NCI-H2107 (cell line): ENCODE results near the gene RIC8B.
"Not testable (repeated sequence)": the region's sequence is repeated elsewhere in the genome, so short reads cannot be mapped to it uniquely, and the experiment has no call there.

ENCODE experiments used
- DNase-seq: peaks from one replicate; lab custom pipeline; 2025; lab: John Stamatoyannopoulos, UW

RIC8B gene

DNA sequence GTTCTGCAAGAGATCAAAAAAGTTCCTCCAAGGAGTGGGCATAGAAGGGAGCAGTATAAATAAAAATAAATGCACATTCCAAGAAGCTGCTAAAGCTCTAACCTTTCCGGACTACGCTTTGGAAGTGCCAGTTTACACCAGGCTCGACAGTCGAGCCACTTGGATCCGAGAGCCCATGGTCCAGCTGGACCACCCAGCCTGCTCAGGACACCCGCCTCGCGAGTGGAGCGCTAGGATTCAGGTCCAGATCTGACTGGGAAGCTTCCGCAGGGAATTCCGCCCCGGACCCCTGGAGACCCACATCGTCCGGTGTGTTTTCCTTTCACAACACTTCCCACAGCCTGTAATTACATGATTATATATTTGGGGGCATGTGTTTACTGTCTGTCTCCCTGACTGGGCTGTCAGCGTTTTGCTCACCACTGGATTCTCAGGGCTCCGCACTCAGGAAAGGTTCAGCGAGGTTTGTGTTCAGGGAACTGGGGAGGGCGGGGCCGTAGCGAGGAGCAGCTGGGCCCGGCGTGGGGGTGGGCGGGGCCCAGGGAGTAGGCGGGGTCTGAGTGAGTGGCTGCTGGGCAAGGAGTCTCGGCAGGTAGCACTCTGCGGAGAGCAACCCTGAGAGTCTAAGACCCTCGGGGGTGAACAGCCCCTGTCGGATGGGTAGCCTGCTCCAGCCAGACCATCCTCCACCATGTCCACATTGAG is 128.9 kb downstream of the RIC8B start:
- DNase-seq = peak; percentile 41

GRCh38 chr12:106906715-106907114 is 132.2 kb downstream of the RIC8B start:
- DNase-seq = no peak

DNA sequence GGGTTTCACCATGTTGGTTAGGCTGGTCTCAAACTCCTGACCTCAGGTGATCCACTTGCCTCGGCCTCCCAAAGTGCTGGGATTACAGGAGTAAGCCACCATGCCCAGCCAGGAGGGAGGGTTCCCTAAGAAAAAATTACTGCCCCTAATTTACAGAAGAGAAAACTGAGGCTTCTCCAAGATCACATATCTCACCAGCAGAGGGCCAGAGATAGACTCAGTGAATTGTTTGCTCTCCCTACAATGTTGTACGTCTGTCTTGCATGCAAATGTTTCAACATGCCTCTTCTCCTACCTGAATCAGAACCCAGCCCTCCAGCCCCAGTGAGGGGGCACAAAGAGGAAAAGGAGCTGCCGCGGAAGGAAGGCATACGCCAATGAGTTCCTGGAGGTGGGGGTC is 132.9 kb downstream of the RIC8B start:
- no peak for DNase-seq

GRCh38 chr12:106907846-106908245 is 133.4 kb downstream of the RIC8B start:
- no peak for DNase-seq

DNA sequence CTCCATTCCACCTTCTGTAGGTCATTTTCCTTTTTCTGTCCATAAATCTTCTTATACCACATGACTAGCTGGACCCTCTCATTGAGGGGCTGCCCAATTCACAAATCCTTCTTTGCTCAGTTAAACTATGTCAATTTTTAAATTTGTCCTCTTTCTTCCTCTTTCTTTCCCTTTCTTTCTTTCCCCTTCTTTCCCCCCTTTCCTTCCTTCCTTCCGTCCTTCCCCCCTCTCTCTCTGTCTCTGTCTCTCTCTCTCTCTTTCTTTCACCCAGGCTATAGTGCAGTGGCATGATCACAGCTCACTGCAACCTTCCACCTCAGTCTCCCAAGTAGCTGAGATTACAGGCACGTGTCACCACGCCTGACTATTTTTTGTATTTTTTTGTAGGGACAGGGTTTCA is 134.1 kb downstream of the RIC8B start:
- no peak for DNase-seq

GRCh38 chr12:106910202-106910601 is 135.7 kb downstream of the RIC8B start:
- no peak for DNase-seq

DNA sequence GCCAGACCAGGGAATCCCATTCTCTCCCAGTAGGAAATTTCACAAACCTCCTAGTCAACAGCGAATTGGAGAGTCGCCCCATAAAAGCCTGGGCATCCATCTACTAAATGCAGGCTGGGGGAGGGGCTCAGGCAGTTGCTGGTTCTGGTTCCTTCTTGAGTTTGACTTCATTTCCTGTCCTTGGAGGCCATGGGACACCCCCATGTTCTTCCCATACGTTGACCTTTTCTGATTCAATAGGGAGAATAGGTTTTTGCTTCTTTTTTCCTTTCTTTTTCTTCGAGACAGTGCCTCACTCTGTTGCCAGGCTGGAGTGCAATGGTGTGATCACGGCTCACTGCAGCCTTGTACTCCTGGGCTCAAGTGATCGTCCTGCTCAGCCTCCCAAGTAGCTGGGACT is 137.1 kb downstream of the RIC8B start:
- DNase-seq = no peak

DNA sequence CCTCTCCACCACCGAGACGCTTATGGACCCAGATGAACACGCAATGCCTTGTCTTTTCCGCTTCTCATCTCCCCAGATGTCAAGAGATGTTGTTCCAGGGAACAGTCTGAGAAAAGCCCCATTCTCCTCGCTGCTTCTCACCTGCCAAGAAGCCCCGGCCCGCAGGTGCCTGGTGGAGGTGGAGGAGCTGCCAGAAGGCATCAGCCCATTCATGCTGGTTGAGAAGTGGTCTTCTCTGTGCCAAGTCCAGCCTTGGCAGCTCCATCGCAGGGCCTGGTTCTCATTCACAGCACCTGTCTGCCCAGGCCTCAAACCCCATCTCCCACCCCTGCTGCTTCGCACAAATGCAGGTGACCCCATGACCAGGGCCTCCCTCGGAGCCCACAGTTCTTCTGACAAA is 139.0 kb downstream of the RIC8B start:
- no peak for DNase-seq

DNA sequence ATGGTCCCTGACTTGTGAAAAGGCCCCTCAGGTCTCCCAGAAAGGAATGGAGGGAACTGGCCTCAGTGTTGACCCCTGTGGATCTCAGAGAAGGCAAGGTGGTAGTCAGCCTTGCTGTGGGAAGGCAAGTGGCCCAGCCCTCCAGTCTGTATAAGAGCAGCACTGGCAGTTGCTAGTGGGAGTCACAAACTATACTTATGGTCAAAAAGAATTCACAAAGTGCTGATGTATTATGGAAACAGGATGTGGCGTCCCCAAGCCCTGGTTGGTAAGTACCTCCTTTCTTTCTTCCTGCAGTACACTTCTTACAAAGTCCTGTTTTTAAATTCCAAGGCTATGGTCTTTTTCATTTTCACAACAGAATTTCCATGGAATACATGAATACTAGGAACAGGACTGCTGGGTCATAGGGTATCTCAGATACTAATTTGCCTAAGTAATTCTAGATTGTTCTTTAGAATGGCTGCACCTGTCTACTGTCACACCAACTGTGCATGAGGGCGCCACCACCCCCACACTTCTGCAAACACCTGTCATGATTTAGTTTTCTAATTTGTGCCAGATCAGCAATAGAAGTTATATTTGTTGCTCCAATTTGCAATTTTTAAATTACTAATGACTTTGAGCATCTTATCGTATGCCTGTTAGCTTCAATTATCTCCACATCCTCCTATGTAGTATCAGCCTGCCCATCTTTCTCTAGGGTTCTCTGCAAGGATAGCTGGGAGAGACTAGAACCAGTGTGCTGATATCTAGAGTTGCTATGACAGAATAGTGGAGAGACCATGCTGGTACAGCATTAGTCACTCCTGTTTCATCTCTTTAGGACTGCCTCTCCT is 140.5 kb downstream of the RIC8B start:
- DNase-seq = no peak

DNA sequence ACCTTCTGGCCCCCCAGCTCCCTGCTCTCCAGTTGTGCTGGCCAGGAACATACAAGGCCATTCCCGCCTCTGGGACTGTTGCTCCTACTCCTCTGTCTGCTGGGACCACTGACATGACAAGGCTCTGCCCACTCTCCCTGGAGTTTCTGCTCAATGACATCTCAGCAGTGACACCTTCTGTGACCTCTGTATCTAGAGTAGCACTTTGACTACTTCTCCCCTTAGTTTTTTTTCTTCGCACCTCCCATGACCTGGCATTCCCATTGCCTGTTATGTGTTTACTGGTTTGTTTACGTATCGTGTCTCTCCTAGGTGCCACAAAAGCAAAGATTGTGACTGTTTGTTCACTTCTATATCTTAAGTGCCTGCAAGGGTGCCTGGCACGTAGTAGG is 141.1 kb downstream of the RIC8B start:
- DNase-seq = no peak

- DNase-seq = no peak
Observed at GRCh38 chr12:106917503-106917902, 143.0 kb downstream of the RIC8B start.

GRCh38 chr12:106918746-106919145 is 144.3 kb downstream of the RIC8B start:
- DNase-seq = no peak

- no peak for DNase-seq
Observed at GRCh38 chr12:106919910-106920544, 145.5 kb downstream of the RIC8B start.

- not testable (repeated sequence) for DNase-seq
Observed at GRCh38 chr12:106921976-106922375, 147.5 kb downstream of the RIC8B start.

DNA sequence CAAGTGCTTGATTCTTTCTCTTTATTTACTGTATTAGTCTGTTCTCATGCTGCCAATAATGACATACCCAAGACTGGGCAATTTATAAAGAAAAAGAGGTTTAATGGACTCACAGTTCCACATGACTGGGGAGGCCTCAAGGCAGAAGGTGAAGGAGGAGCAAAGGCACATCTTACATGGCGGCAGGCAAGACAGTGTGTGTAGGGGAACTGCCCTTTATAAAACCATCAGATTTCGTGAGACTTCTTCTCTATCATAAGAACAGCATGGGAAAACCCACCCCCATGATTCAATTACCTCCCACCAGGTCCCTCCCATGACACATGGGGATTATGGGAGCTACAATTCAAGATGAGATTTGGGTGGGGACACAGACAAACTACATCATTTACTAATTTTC is 149.1 kb downstream of the RIC8B start:
- not testable (repeated sequence) for DNase-seq

DNA sequence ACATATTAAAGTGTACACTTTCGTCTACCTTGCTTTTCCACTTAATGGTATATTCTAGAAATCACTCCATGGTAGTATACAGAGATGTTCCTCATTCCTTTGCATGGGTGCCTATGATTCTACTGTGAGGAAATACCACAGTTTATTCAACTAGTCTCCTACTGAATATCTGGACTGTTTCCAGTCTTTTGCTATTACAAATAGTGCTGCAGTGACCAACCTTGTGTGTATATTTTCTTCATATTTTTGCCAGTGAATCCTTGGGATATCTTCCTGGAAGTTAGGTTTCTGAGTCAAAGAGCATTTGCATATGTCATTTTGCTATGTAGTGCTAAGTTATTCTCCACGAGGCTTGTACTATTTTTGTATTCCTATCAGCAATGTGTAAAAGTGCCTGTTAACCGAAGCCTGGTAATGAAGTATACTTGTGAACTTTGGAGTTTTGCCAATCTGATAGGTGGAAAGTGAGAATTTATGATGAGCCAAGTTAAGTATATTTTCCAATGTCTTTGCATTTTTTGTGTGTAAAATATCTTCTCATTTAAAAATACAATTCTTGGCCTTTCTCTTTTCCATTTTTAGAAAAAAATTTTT is 149.9 kb downstream of the RIC8B start:
- DNase-seq = no peak

GRCh38 chr12:106926657-106927056 is 152.2 kb downstream of the RIC8B start:
- no peak for DNase-seq

GRCh38 chr12:106934277-106934676 is 159.8 kb downstream of the RIC8B start:
- DNase-seq = no peak
